ENCODE data around the gene TUBB4A. TPM values are rescaled to one million over a fixed set of nuclear protein-coding genes. Genes with fewer than 3 reads are reported as not detected.

Gene TUBB4A
- total RNA-seq, 1 experiment from 2014 or later: 4.4 TPM

GRCh38 chr19:6503407-6504201, 1.5 kb upstream of the TUBB4A start:
- TF ChIP-seq SIN3A (IDR thresholded peaks at IDR 0.05; ENCODE audit: borderline replicate concordance, insufficient read depth, low read depth, low read length): no peak
- TF ChIP-seq POLR2AphosphoS5 (IDR thresholded peaks at IDR 0.05; ENCODE audit: low read depth, low read length): no peak
- no peak for TF ChIP-seq CTCF (IDR thresholded peaks at IDR 0.05)
- TF ChIP-seq TCF7L2 (IDR thresholded peaks at IDR 0.05; ENCODE audit: low read depth, low read length): no peak
- TF ChIP-seq REST (IDR thresholded peaks at IDR 0.05; ENCODE audit: insufficient read depth in 1 of 2, low read depth in 2 of 2, low read length in 1 of 2): no peak
- Histone ChIP-seq H3K4me1 (ENCODE audit: control insufficient read depth, insufficient read depth, low read length) (peaks cover 2% of the 10 kb centered on the region; the same call in 1 of the 2 replicates), H3K36me3 (ENCODE audit: control insufficient read depth, insufficient read depth, low read length) (no peaks in the 10 kb centered on the region), H3K27me3 (ENCODE audit: control insufficient read depth, insufficient read depth, low read length) (no peaks in the 10 kb centered on the region; the same call in 1 of the 2 replicates), H3K4me3 (ENCODE audit: low read depth in 2 of 2, low read length in 2 of 2) (no peak overlapping the region), H3K9me3 (ENCODE audit: control insufficient read depth, insufficient read depth, low read depth, low read length) (no peaks in the 10 kb centered on the region), H3K27ac (ENCODE audit: low read length) (no peak overlapping the region)
- intact Hi-C loops (cut with micrococcal nuclease; ENCODE audit: unreplicated experiment): no loop called here
- ChIA-PET POLR2A (no interaction called here), CTCF (no interaction called here)
- DNase-seq (ENCODE audit: low read depth, low spot score) (no peak), ATAC-seq (no peak)
- no TSS peak for BruUV-seq (replicated peaks)
- in situ Hi-C loops (cut with HindIII; ENCODE audit: low pct_unique_long_range_greater_than_20kb, low sequenced_read_pairs): no loop called here

DNA sequence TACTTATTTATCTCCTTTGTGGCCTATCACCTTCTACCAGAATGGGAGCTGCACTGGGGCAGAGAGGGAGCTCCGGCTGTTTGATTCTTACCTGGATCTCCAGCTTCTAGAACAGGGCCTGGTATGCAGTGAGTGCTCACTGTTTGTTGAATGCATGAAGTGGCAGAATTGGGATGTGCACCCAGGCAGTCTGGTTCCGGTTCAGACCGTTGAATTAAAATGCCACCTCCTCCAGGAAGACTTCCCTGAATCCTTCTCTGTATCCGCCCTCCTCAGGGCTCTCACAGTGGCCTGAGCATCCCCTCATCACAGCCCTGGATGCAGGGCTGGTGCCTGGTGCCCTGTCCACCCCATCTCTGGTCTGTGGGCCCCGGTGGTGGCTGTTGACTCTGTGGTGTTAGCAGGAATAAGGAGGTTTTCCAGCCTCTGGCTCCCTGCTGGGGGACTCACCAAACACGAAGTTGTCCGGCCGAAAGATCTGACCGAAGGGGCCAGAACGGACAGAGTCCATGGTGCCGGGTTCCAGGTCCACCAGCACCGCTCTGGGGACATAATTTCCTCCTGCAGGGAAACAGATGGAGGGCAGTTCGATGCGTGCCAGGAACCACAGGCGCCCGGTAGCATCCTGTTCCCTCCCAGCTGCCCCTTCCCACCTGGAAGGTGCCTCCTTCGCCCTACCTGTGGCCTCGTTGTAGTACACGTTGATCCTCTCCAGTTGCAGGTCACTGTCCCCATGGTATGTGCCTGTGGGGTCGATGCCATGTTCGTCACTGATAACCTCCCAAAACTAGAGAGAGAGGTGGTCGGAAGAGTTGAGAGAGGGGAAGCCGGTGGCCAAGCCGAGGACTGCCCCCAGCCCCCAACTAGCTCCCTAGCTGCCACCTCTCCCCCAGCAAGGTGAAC, 1.0 kb downstream of the TUBB4A start:
- intact Hi-C loops (cut with micrococcal nuclease; ENCODE audit: unreplicated experiment): no loop called here
- TF ChIP-seq REST (IDR thresholded peaks at IDR 0.05; ENCODE audit: insufficient read depth in 1 of 2, low read depth in 2 of 2, low read length in 1 of 2) (no peak), CTCF (IDR thresholded peaks at IDR 0.05) (no peak), TCF7L2 (IDR thresholded peaks at IDR 0.05; ENCODE audit: low read depth, low read length) (no peak), SIN3A (IDR thresholded peaks at IDR 0.05; ENCODE audit: borderline replicate concordance, insufficient read depth, low read depth, low read length) (no peak), POLR2AphosphoS5 (IDR thresholded peaks at IDR 0.05; ENCODE audit: low read depth, low read length) (no peak)
- H3K36me3 ChIP-seq (ENCODE audit: control insufficient read depth, insufficient read depth, low read length): no peaks in the 10 kb centered on the region
- peak overlapping the region in 1 of 2 experiments; percentile 49; a peak in 1 of 4 replicates for H3K4me3 ChIP-seq (ENCODE audit: low read depth in 2 of 2, low read length in 2 of 2)
- no peak overlapping the region for H3K27ac ChIP-seq (ENCODE audit: low read length)
- no peaks in the 10 kb centered on the region; the same call in 1 of the 2 replicates for H3K27me3 ChIP-seq (ENCODE audit: control insufficient read depth, insufficient read depth, low read length)
- CTCF ChIA-PET: no interaction called here
- POLR2A ChIA-PET: no interaction called here
- ATAC-seq: no peak
- no peak for DNase-seq (ENCODE audit: low read depth, low spot score)
- no peaks in the 10 kb centered on the region for H3K9me3 ChIP-seq (ENCODE audit: control insufficient read depth, insufficient read depth, low read depth, low read length)
- no TSS peak for BruUV-seq (replicated peaks)
- in situ Hi-C loops (cut with HindIII; ENCODE audit: low pct_unique_long_range_greater_than_20kb, low sequenced_read_pairs): no loop called here
- peaks cover 2% of the 10 kb centered on the region; the same call in 1 of the 2 replicates for H3K4me1 ChIP-seq (ENCODE audit: control insufficient read depth, insufficient read depth, low read length)
